Tibial artery (tissue), 4 donors: ENCODE measurements around the gene GUCD1.
"Not testable (repeated sequence)": the region's sequence is repeated elsewhere in the genome, so short reads cannot be mapped to it uniquely, and the experiment has no call there.

Source experiments
- DNase-seq, 2 donors: peaks; one replicate each; pipeline ENCODE4 v3.0.0-alpha.2; 2019
- H3K27ac ChIP-seq, 2 donors: fragments of 200-600 bp; sonication (generic) in 1 of 2; 1 replicate in 1 of 2; 2 replicates in 1 of 2; pipeline ENCODE4 v1.5.1; 2018 to 2019; ENCODE audit warnings: mild to moderate bottlenecking in 1 of 2
- H3K27me3 ChIP-seq, 2 donors: fragments of 200-600 bp; sonication (generic) in 1 of 2; one replicate each; pipeline versions ENCODE4 v1.5.1 to v1.6.0; 2016 to 2019
- H3K36me3 ChIP-seq, 3 donors: fragments of 200-600 bp; sonication (generic) in 2 of 3; one replicate each; pipeline ENCODE4 v1.5.1; 2016 to 2019; ENCODE audit warnings: mild to moderate bottlenecking in 2 of 3
- H3K4me1 ChIP-seq, 4 donors: fragments of 200-600 bp; sonication (generic) in 2 of 4; 1 replicate in 3 of 4; 2 replicates in 1 of 4; pipeline ENCODE4 v1.5.1; 2016 to 2019
- H3K4me3 ChIP-seq, 2 donors: fragments of 200-600 bp; sonication (generic) in 1 of 2; 1 replicate in 1 of 2; 2 replicates in 1 of 2; pipeline ENCODE4 v1.5.1; 2018 to 2019; ENCODE audit warnings: mild to moderate bottlenecking in 2 of 2
- H3K9me3 ChIP-seq, 3 donors: fragments of 200-600 bp; sonication (generic) in 1 of 3; one replicate each; pipeline ENCODE4 v1.5.1; 2016 to 2019
- CTCF ChIP-seq, 2 experiments: fragments of 200-600 bp in 1 of 2; fragments of 450-650 bp in 1 of 2; IDR thresholded peaks; one replicate each; pipeline ENCODE4 v1.5.1; 2017 to 2019; ENCODE audit warnings: antibody characterized with exemption in 2 of 2, mild to moderate bottlenecking in 1 of 2, moderate library complexity in 1 of 2
- intact Hi-C: fragments of 100-400 bp; cut with DNase I; formaldehyde crosslinking; loops from one replicate; pipeline ENCODE4 v1.15.0; 2023; ENCODE audit warnings: low total_unique reads

Gene GUCD1

GRCh38 chr22:24559471-24559870 is 4.5 kb upstream of the GUCD1 start:
- peaks cover 0 to 64% (median 45%) of the 10 kb centered on the region in 4 donors for H3K4me1 ChIP-seq
- H3K36me3 ChIP-seq: peaks cover 15 to 46% (median 34%) of the 10 kb centered on the region in 3 donors
- no peak overlapping the region for H3K4me3 ChIP-seq
- DNase-seq: no peak
- H3K27ac ChIP-seq: no peak overlapping the region
- H3K27me3 ChIP-seq: no peaks in the 10 kb centered on the region
- TF ChIP-seq CTCF (IDR thresholded peaks at IDR 0.05): no peak
- intact Hi-C loops: no loop called here
- no peaks in the 10 kb centered on the region for H3K9me3 ChIP-seq

- Histone ChIP-seq H3K4me1 (peaks cover 0 to 57% (median 46%) of the 10 kb centered on the region in 4 donors), H3K27me3 (no peaks in the 10 kb centered on the region), H3K36me3 (peaks cover 15 to 35% (median 21%) of the 10 kb centered on the region in 3 donors), H3K9me3 (no peaks in the 10 kb centered on the region), H3K4me3 (peak within 1 kb of the TSS; percentile 89 to 97), H3K27ac (peak within 1 kb of the TSS; percentile 93 to 99)
- intact Hi-C loops: no loop called here
- TF ChIP-seq CTCF (IDR thresholded peaks at IDR 0.05): peak; percentile 25 to 49
- DNase-seq: peak; percentile 100
These were observed 464 bp upstream of the GUCD1 start, which contains the start of gene SNRPD3 for GRCh38 chr22:24555165-24556039. Gene SNRPD3 (plus strand): TSS chr22:24555999. CDS start chr22:24557675, 1,676 bp downstream.

- peak in 1 of 2 donors; percentile 26 for DNase-seq
- TF ChIP-seq CTCF (IDR thresholded peaks at IDR 0.05): no peak
- Histone ChIP-seq H3K36me3 (peaks cover 12 to 32% (median 14%) of the 10 kb centered on the region in 3 donors), H3K9me3 (no peaks in the 10 kb centered on the region), H3K27ac (peak overlapping the region; percentile 93 to 99), H3K4me1 (peaks cover 0 to 46% (median 36%) of the 10 kb centered on the region in 4 donors), H3K27me3 (no peaks in the 10 kb centered on the region), H3K4me3 (peak overlapping the region; percentile 89 to 97)
- intact Hi-C loops: no loop called here
These were observed 1.2 kb downstream of the GUCD1 start for GRCh38 chr22:24553597-24554312.

- H3K4me3 ChIP-seq, H3K27me3 ChIP-seq, H3K27ac ChIP-seq, H3K9me3 ChIP-seq, intact Hi-C loops, DNase-seq: not testable (repeated sequence)
- Histone ChIP-seq H3K36me3 (peaks cover 7 to 32% (median 14%) of the 10 kb centered on the region in 3 donors), H3K4me1 (peaks cover 0 to 37% (median 31%) of the 10 kb centered on the region in 4 donors)
These were observed 2.2 kb downstream of the GUCD1 start for GRCh38 chr22:24552503-24553286.

GRCh38 chr22:24550902-24551435 is 4.0 kb downstream of the GUCD1 start:
- Histone ChIP-seq H3K27ac (no peak overlapping the region), H3K4me3 (no peak overlapping the region), H3K4me1 (peaks cover 0 to 24% (median 17%) of the 10 kb centered on the region in 4 donors), H3K36me3 (peaks cover 21 to 44% (median 26%) of the 10 kb centered on the region in 3 donors), H3K9me3 (no peaks in the 10 kb centered on the region), H3K27me3 (no peaks in the 10 kb centered on the region)
- no peak for DNase-seq
- TF ChIP-seq CTCF (IDR thresholded peaks at IDR 0.05): no peak
- intact Hi-C loops: no loop called here
